CD4-positive, alpha-beta T cell treated with Interleukin-21 for 1 hour (primary cell): ENCODE results near the gene KIF16B.
"Not testable (repeated sequence)": the region's sequence is repeated elsewhere in the genome, so short reads cannot be mapped to it uniquely, and the experiment has no call there.

Experiments used
- DNase-seq: peaks from one replicate; pipeline ENCODE4 v3.0.0-alpha.2; 2020

The KIF16B gene

DNA sequence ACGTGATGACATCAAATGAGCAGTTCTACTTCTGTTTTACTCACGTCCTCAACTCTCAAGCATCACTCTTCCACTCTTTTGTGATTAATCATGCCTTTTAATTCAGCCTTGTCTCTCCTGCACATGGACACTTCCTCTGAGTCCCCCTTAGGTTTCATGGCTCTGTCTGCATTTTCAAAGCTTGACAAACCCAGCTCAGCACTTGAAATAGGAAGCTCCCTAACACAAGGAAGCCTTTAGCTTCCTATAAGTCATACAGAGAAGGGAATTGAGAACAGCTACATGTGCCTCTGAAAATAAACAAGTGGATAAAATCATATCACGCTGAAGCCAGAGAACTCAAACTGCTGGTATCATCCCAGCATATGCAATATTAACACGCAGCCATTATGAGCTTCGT lies 21.2 kb downstream of the KIF16B start:
- no peak for DNase-seq

DNA sequence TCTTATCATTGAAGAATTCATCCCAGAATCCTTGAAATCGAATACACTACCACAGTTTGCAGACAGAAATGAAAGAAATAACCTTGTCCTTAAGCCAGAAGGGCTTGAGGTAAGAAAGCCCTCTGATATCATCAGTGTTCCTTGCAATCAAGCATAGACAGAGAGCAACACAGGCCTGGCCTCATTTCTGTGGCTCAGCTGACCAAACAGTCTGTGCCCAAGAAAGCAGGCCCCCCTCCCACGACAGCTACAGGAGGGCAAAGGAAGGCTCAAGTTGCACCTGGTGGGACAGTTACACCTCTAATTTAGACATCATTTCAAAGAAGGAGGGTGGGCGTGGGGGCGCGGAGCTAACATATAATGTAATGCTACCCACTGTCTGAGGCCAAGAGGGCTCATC lies 21.6 kb downstream of the KIF16B start:
- no peak for DNase-seq

DNA sequence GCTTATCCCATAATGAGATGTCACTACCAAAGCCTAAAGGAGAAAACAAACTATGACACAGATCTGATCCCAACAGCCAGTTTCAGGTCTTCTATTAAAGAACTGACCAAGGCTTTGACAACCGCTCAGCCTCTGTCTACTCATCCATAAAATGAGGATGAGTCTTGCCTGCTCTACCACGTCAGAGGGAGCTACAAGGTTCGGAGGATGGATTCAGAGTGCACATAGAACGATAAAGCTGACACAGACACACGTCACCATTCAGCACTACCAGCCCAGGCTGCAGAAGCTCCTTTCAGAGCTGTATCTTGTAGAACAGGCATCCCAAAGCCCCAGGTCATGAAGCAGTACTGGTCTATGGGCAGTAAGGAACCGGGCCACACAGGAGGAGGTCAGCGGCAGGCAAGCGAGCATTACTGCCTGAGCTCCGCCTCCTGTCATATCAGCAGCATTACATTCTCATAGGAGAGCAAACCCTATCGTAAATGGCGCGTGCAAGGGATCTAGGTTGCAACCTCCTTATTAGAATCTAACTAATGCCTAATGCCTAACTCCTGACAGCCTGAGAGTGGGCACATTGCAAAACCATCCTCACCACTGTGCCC lies 25.1 kb downstream of the KIF16B start:
- no peak for DNase-seq

DNA sequence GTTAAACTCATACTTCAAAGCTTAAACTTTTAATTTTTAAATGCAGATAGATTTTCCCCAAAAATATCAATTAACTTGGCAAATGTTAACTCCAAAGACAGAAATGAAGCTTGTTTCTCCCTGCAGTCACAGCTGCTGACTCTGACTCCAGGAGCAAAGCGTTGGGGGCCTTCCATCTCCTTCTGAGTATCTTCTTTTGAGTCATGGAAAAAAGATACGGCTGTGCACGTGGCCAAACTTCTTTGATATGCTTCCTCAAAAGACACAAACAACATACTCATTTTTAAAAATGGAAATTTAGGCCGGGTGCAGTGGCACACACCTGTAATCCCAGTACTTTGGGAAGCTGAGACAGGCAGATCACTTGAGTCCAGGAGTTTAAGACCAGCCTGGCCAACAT lies 28.3 kb downstream of the KIF16B start:
- DNase-seq: no peak

DNA sequence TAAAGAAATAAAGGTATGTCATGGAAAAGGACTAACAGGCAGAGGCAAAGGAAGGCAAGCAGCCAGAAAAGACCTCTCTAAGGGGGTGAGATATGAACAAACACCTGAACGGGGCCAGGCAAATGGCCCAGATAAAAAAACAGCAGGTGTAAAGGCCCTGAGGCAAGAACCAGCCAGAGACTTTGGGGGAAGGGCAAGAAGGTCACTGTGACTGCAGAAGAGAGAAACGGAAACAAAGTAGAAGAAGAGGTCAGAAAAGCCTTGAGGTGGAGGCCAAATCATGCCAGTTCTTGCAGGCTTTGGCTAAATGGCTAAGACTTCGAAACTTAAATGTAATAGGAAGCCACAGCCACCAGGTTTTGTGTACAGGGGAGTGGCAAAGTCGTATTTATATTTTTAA lies 30.8 kb downstream of the KIF16B start:
- DNase-seq: no peak

DNA sequence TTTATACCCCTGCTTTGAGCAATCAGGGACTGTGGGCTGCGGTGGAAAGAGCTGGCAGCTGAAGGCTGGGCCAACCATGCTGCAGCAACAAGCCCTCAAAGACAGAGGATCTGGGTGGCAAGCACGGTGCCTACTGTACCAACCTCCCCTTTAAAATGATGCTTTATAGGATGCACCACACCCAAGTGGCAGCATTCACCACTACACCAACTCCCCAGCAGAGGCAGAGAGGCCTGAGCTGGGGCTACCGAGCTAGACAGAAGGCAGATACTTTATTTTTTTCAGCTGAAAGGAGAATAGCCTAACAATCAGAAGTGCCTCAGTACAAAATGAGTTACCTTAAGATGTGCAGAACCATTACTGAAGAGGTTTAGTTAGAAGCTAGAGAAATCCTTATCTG lies 31.4 kb downstream of the KIF16B start:
- DNase-seq: no peak

DNA sequence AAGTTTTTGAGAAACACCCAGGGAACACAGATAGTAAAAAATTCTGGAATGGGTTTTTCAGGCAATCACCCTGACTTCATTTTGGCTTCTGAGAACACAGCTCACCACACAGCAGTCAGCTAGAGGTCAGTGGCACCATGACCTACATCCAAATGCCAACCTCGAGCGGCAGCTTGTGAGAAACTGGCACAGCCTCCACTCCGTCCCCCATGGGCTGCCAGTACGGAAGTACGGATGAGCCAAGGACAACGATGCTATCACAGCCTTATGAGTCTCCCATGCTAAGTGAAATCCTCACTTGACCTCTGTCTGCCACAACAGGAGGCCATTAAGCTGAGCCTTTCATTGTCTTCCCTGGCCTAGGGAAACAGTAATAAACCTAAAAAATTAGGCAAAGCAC lies 32.0 kb downstream of the KIF16B start:
- no peak for DNase-seq

DNA sequence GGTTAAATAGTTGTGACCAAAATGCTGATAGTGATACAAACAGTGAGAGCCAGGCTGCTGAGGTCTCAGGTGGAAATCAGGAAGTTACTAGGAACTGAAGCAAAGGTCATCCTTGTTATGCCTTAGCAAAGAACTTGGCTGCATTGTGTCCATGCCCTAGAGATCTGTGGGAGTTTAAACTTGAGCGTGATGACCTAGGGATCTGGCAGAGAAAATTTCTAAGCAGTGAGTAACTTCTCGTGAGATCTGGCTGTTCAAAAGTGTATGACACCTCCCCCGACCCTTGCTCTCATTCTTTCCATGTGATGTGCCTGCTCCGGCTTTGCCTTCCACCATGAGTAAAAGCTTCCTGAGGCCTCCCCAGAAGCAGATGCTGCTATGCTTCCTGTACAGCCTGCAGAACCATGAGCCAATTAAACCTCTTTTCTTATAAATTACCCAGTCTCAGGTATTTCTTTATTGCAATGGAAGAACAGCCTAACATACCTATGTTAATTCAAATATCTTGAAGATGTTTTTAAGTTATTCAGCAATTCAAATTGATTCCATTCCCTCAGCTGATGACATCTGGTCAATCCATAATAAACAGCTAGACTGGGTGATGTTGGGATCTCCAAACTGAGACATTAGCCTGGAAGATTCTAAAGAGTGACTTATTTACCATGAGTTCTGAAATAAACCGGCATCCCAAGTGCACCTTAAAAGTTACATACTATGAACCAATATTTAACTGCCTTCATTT lies 33.8 kb downstream of the KIF16B start:
- DNase-seq: no peak

DNA sequence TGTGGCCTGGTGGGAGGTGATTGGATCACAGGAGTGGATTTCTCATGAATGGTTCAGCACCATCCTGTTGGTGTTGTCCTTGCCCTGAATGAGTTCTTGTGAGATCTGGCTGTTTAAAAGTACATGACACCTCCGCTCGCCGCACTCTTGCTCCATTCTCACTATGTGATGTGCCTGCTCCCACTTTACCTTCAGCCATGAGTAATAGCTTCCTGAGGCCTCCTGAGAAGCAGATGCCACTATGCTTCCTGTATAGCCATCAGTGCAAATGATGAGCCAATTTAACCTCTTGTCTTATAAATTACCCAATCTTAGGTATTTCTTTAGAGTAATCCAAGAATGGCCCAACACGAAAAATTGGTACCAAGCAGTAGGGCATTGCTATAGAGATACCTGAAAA lies 34.5 kb downstream of the KIF16B start:
- DNase-seq: no peak

DNA sequence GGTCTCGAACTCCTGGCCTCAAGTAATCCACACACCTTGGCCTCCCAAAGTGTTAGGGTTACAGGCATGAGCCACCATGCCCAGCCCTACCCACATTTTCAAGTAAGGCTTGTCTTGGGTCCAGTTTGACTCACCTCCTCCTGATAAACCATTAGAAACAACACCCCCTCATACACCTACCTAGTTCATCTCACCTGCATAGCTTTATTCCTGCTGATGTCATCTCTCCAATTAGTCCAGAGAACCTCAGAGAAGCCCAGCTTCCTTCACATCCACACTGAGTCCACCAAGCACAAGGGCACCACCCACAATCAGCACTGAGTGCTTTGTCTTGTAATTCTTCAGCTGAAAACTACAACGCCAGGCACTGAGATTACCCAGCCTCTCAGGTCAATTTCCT lies 35.3 kb downstream of the KIF16B start:
- no peak for DNase-seq

DNA sequence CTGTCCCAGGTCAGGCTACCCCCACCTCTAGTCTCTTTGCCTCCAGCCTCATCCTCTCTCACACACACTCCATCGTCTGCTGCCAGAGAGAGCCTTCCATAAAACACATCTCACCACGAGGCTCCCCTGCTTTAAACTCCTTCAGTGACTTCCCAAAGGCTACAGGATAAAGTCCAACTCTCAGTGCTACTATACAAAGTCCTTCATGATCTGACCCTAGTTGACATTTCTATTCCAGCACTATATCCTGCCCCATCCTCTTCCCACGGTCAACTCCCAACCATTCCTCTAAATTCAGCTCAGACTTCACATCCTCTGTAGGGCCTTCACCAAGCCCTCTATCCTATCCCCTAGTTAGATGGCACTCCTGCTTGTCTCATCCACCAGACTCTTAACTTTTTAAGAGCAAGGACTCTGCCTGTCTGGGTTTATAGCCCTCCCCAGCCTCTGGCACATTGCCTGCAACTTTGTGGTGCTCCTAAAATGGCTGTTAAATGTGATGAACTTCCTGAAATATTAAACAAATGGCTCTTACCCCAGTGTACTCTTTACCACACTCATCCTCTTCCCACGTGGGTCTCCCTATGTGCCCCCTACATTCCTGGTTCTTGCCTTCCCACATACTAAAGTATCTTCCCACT lies 36.1 kb downstream of the KIF16B start:
- no peak for DNase-seq

DNA sequence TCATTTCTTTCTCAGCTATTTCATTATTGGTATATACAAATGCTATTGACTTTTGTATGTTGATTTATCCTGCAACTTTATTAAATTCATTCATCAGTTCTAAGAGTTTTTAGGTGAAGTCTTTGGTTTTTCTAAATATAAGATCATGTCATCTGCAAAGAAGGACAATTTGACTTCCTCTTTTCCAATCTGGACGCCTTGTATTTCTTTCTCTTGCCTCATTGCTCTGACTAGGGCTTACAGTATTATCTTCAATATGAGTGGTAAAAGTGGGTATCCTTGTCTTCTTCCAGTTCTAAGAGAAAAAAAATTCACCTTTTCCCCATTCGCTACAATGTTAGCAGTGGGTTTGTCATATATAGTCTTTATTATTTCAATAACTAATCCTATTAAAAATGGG lies 38.0 kb downstream of the KIF16B start:
- no peak for DNase-seq

DNA sequence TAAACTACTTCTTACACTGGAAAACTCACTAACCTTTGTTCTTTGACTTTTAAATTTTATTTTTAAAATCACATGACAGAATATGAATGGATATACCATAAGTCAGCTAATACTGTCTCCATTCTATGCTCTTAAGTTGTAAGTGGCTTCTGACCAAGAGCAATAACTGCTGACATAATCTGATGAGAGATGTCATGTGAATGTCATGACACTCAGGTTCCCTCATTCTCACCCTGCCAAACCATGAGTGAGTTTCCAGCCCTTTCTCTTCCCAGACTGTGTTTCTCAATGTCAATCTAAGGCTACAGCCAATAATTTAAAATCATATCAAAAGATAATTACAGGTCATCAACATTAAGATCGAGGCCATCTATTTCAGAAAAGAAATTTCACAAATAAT lies 39.7 kb downstream of the KIF16B start:
- DNase-seq: no peak

DNA sequence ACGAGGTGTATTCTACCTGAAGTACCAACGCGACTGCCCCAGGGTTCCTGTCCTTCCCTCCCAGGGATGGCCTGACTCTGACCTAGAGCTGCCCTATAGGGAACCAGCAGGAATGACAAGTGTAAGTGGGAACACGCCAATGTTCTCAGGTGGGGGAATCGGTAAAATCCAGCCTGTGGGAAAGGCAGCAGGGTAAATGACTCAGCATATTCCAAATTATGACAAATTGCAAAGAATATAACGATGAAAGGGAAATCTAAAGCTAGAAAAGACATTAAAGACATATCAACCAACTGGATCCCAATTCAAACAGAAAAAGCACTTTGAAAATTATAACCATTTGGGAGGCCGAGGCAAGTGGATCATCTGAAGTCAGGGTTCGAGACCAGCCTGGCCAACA lies 41.8 kb downstream of the KIF16B start:
- DNase-seq: no peak

DNA sequence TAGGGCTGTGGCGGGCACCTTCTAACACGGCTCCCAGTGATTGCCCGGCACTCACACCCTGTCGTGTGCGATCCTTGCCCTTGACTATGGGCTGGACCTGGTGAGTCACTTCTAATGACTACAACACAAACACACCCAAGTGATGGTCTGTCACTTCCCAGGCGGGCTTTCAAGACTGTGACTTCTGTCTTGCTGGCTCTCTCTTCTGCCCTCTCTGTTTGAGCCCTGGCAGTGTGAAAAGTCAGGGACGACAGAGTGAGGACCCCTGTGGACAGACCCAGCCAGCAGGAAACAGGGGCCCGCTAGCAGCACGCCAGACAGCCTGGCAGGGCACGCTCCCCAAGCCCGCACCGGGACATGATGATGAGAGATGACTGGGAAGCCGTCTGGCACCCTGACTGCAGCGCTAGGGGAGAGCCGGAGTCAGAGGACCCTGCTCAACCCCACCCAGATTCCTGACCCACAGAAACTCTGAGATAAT lies 43.0 kb downstream of the KIF16B start:
- no peak for DNase-seq

DNA sequence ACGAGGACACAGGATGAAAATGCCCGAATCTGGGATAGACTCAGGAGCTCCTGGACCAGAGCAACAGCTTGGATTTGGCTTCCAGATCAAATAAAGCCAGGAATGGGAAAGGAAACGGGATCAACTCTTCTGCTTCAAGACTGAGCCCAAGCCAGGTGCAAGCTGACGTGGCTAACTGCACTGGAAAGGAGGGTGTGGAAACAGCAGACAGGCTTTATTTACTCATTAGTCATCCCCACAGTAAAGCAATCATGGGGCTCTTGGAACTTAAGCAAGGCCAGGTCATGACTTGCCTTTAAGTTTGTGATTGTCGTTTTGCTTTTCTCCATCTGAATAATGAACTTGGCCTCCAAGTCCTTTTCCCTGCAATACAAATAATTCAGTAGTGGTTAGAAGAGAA lies 45.2 kb downstream of the KIF16B start:
- no peak for DNase-seq

DNA sequence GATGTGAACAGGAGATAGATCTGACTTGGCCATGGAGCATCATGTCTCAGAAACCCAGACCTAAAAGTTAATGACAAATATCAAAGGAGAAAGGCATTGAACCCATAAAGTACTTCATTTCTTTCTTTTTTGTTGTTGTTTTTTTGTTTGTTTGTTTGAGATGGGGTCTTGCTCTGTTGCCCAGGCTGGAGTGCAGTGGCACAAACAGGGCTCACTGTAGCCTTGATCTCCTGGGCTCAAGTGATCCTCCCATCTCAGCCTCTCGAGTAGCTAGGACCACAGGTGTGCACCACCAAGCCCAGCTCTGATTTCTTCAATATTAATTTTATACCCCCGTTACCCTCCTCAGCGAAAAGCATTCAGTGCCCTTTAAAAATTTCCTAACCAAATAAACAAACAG lies 45.8 kb downstream of the KIF16B start:
- DNase-seq: no peak

DNA sequence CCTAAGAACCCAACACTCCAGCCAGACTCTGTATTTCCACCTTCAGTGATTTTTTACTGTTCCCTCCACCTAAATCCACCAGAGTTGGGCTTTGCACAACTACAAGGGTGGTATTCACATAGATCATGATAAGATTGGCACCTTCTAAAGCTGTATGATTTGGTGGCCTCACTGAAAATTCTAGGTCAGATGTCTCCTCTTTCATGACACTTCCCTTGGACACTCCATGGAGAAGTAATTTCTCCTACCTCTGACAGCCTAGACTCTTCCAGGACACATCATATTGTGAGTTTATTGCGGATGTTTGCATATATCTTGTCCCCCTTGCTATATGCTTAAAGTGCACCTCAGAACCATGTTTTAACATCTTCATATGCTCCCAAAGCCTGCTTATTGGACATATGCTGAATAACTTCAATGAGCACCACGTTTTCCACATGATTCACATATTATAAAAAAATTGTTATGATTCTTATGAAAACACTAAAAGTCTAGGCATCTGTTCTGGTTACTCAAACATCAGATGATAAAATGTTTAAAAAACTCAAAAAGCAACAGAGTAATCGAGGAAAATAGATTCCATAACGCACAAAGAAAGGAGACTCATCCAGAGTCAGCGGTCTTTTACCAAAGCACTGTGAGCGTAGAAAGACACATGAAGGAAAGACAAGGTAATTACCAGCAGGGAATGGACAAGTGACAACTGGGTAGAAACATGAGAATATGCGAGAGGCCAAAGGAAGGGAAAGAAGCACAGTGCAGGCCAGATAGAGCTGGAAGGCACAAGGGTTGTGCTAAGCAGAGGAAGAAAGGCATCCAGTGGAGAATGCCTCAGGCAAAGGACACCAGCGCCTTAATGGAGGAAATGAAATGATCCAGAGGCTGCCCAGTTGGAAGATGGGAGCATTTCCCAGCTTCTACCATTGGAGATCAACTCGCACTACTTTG lies 46.5 kb downstream of the KIF16B start:
- DNase-seq: no peak

DNA sequence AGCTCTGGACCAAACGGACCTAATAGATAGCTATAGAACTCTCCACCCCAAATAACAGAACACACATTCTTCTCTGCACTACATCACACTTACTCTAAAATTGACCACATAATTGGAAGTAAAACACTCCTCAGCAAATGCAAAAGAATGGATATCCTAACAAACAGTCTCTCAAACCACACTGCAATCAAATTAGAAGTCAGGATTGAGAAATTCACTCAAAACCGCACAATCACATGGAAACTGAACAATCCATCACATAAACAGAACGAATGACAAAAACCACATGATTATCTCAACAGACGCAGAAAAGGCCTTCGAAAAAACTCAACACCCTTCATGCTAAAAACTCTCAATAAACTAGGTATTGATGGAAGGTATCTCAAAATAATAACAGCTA lies 50.6 kb downstream of the KIF16B start:
- DNase-seq: not testable (repeated sequence)

DNA sequence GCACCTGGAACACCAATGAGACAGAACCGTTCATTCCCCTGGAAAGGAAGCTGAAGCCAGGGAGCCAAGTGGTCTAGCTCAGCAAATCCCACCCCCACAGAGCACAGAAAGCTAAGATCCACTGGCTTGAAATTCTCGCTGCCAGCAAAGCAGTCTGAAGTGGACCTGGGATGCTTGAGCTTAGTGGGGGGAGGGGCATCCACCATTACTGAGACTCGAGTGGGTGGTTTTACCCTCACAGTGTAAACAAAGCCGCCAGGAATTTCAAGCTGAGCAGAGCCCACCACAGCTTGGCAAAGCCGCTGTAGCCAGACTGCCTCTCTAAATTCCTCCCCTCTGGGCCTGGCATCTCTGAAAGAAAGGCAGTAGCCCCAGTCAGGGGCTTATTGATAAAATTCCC lies 53.1 kb downstream of the KIF16B start:
- no peak for DNase-seq

DNA sequence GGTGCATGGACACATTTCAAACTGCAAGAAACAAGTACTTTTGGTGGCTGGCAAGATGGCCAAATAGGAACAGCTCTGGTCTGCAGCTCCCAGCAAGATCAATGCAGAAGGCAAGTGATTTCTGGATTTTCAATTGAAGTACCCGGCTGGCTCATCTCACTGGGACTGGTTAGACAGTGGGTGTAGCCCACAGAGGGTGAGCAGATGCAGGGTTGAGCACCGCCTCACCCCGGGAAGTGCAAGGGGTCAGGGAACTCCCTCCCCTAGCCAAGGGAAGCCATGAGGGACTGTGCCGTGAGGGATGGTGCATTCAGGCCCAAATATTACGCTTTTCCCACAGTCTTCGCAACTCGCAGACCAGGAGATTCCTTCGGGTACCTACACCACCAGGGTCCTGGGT lies 53.6 kb downstream of the KIF16B start:
- not testable (repeated sequence) for DNase-seq

DNA sequence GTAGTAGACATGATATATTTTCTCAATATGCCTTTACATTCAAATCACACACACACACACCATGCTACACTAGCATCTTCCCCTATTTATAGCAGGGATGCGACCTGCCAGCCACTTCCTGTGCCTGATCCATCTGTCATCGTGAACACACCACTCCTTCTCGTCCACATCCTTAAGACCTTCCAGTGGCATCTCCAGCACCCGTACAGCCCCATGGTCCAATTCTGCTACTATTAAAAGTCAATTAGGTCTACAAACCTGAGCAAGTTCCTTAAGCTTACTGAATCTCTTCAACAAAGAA lies 54.5 kb downstream of the KIF16B start:
- DNase-seq: no peak
